ENCODE measurements around the gene OR51F2. TPM values are rescaled to one million over a fixed set of nuclear protein-coding genes. Genes with fewer than 3 reads are reported as not detected.
"Not testable (repeated sequence)": the region's sequence is repeated elsewhere in the genome, so short reads cannot be mapped to it uniquely, and the experiment has no call there.

Gene OR51F2
- not detected for total RNA-seq
- long read RNA-seq: 0 reads

- intact Hi-C loops (cut with DNase I): loop anchor here in 1 of 2 donors (10.0 kb wide), 1 partner anchor 636 kb away; no protein-coding TSS in a partner anchor
- DNase-seq (no peak), ATAC-seq (no peak)
Observed at GRCh38 chr11:4821021-4821420, at the start of gene OR51F2. TSS of gene OR51F2 (plus strand) at chr11:4821321. CDS start at chr11:4821422, 101 bp downstream.

GRCh38 chr11:4782454-4782853 lies 38.7 kb upstream of the OR51F2 start:
- DNase-seq (no peak), ATAC-seq (no peak)
- intact Hi-C loops (cut with DNase I): no loop called here

GRCh38 chr11:4797206-4797605 lies 23.9 kb upstream of the OR51F2 start:
- intact Hi-C loops (cut with DNase I): no loop called here
- no peak for ATAC-seq
- no peak for DNase-seq

DNA sequence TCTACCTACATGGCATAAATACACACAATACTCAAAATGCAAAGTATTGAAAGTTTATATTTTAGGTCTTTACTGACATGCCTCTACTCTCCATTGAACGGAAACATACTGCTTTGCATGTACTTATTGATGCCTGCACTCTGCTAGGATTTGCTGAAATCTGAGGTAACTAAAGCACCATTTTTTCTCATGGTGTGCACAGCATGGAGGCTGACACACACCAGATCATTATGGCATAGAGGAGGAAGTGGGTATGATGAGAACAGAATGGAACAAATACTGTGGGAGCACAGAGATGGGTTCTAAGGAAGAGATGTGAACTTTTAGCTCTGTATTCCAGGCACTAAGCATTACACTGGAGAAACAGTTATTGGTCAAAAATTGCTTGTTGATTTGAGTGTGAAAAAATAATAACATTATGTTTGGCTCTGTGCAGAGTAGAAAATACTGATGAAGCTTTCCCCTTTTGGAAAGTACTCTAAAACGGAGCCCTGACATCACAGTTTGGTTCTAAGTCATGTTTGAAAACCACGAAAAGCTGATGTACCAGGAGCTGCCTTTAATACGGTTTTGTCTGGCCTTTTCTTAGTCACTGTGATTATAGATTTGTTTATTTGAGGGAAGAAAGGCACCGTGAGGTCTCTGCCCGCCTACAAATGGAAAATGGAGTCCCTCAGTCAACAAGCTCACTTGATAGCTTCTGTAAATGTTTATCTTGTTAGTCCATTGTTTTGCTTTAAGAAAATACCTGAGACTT lies 22.5 kb upstream of the OR51F2 start:
- DNase-seq: no peak
- ATAC-seq: no peak
- intact Hi-C loops (cut with DNase I): no loop called here

DNA sequence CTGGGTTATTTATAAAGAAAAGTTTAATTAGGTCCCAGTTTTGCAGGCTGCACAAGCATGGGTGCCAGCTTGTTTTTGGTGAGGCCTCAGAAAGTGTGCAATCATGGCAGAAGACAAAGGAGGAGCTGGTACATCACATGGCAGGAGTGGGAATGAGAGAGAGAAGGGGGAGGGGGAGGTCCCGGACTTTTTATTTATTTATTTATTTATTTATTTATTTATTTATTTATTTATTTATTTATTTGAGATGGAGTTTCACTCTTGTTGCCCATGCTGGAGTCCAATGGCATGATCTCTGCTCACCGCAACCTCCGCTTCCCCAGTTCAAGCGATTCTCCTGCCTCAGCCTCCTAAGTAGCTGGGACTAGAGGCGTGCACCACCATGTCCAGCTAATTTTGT lies 19.8 kb upstream of the OR51F2 start:
- ATAC-seq; intact Hi-C loops (cut with DNase I); DNase-seq: not testable (repeated sequence)

- intact Hi-C loops (cut with DNase I): no loop called here
- DNase-seq (no peak), ATAC-seq (no peak)
Observed at GRCh38 chr11:4804280-4804679, 16.8 kb upstream of the OR51F2 start, which contains the start of gene OR52R1. TSS of gene OR52R1 (minus strand) at chr11:4804380. CDS start at chr11:4804380, 0 bp downstream.

DNA sequence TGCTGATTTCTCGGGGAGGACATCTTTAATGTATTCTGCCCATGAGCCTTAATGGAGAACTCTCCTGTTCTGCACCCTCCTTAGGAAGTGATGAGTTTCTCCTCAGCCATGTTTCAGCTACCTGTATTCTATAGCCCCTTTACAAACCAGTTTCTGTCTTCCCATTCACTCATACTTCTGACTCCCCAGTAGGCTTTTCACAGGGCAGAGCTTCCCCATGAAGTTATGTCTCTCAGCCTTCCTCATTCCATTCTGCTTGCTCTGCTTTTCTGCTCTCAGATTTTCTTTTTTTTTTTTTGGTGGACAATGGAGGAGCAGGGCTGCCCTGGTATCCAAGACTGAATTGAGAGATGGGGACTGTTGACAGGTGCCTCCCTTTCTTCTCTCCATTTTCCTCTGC lies 12.6 kb upstream of the OR51F2 start:
- no peak for DNase-seq
- intact Hi-C loops (cut with DNase I): no loop called here
- peak in 1 of 2 donors; percentile 71 for ATAC-seq

- intact Hi-C loops (cut with DNase I): no loop called here
- DNase-seq (no peak), ATAC-seq (peak in 1 of 2 donors; percentile 86)
Observed at GRCh38 chr11:4809246-4809645, 11.9 kb upstream of the OR51F2 start.

- ATAC-seq (no peak), DNase-seq (no peak)
- intact Hi-C loops (cut with DNase I): loop anchor here (5.0 to 10.0 kb wide), 2 partner anchors 188 to 640 kb away; partner anchors contain the start of gene OR51D1 (in 1 of the 2)
Observed at GRCh38 chr11:4825132-4825531, 4.0 kb downstream of the OR51F2 start.

GRCh38 chr11:4826425-4826824 lies 5.3 kb downstream of the OR51F2 start:
- intact Hi-C loops (cut with DNase I): loop anchor here (2.0 to 10.0 kb wide), 3 partner anchors 189 to 642 kb away; partner anchors contain the start of gene OR51D1 (in 2 of the 2)
- DNase-seq (no peak), ATAC-seq (peak; percentile 38 to 70)

DNA sequence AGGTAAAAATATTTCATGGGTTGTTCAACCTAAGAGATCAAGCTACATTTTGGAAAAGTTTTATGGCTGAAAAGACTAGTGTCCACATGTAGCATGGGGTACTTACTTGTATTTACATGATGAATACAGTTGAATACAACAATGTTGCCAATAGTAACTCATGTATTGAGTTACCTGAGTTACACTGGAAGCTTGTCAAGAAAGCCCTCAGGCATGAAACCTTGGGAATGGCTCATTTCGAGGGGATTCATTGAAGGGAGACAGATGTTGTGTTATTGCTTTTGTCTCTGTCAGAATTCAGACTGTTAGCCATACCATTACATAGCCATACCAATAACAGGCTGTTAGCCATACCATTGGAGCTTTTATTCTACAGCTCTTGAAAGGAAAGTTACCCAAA lies 9.2 kb downstream of the OR51F2 start:
- intact Hi-C loops (cut with DNase I): no loop called here
- ATAC-seq (no peak), DNase-seq (no peak)

GRCh38 chr11:4830909-4831308 lies 9.8 kb downstream of the OR51F2 start:
- intact Hi-C loops (cut with DNase I): no loop called here
- no peak for DNase-seq
- no peak for ATAC-seq

DNA sequence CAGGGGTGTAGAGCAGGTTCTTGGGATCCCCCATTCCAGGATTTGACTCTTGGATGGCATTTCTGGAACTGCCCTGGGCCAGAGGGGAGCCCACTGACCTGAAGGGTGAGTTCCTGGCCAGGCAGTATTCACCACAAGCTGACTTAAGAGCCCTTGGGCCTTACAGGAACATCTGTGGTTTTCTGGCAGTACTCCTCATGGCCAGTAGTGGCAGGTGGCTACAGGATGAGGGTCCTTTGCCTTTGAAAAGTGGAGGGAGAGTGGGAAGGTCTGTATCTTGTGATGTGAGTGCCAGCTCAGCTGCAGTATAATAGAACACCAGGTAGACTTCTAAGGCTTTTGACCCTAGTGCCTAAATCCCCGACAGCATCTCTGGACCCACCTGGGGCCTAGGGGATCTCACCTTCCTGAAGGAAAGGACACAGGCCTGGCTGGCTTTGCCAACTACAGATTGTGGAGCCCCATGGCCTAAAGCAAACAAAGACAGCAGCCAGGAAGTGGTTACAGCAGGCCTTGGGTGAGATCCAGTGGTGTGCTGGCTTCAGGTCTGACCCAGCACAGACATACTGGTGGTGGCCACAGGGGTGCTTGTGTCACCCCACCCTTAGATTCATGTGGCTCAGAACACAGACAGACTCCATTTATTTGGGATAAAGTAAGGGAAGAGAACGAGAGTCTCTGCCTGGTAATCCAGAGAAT lies 18.9 kb downstream of the OR51F2 start:
- intact Hi-C loops (cut with DNase I): no loop called here
- DNase-seq (no peak), ATAC-seq (no peak)

- intact Hi-C loops (cut with DNase I): no loop called here
- ATAC-seq: peak in 1 of 2 donors; percentile 22
Observed at GRCh38 chr11:4848908-4849532, 27.9 kb downstream of the OR51F2 start, which contains the start of gene OR51S1. TSS of gene OR51S1 (minus strand) at chr11:4849208. CDS start at chr11:4849208, 0 bp downstream.

GRCh38 chr11:4851033-4851432 lies 29.9 kb downstream of the OR51F2 start:
- intact Hi-C loops (cut with DNase I): no loop called here
- ATAC-seq (peak; percentile 47 to 82), DNase-seq (peak; percentile 35)

More at GRCh38 chr11:4848908-4849532, 27.9 kb downstream of the OR51F2 start, which contains the start of gene OR51S1:
- no peak for DNase-seq

- intact Hi-C loops (cut with DNase I); DNase-seq; ATAC-seq: not testable (repeated sequence)
Observed at GRCh38 chr11:4854286-4854685, 33.2 kb downstream of the OR51F2 start.

DNA sequence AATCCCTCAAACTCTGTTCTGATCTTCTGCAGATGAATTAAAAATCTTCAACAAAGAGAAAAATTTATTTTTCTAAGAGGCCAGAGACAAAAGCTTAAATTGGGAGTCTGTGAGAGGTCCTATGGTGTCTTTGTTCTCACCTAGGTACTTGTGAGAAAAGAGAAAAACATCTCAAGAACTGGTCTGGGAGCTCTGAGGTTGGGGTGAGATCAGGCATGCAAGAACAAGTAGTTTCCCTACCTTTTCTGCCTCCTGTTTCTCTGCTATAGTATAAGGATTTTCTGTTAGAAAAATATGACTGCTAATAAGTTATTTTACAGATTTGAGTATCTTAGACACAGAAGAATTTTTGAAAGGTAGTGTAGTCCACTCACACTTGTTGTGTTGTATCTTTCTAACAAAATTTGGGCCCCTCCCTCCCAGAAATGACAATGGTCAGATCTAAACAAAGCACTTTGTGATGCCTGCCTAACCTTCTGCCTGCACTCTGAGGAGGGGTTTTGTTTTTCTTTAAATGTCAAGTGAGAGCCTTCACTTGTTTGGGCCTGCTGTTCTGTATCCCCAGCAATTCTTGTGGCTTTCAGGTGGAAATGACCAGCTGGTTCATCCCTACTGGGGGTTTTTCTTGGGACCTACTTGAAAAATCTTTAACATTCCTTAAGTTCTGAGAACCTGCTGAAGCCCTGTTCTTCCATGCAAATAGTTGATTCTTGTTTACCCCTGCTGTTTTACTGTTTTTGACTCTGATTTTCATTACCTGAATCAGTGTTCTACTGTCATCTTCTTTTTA lies 41.5 kb downstream of the OR51F2 start:
- no peak for ATAC-seq
- DNase-seq: no peak
- intact Hi-C loops (cut with DNase I): no loop called here

DNA sequence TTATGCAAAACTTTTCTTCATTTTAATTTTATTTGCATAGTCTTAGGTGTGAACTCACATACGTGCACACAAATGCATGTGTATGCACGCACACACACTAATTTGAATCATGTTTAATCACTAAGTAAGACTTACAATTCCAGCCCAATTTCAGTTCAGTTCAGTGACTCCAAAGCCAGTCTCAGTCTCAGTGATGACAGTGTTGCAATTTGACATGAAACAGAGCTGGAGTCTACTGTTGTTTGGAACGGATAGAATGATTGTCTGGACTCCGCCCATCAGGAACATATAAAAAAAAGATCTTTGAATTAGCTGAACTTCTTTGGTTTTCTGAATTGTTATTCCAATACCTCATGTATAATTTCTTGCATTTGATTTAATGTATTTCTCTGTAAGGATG lies 42.8 kb downstream of the OR51F2 start:
- intact Hi-C loops (cut with DNase I): no loop called here
- ATAC-seq (no peak), DNase-seq (no peak)

- ATAC-seq (no peak), DNase-seq (no peak)
- intact Hi-C loops (cut with DNase I): no loop called here
Observed at GRCh38 chr11:4865855-4866254, 44.7 kb downstream of the OR51F2 start.

Measured in left cardiac atrium (tissue), 4 donors.